Renal cortex interstitium (tissue), 11 donors: ENCODE results near the gene MYO18B. TPM values are rescaled to one million over a fixed set of nuclear protein-coding genes. Genes with fewer than 3 reads are reported as not detected.

Experiments used
- DNase-seq, 11 donors: peaks; one replicate each; pipeline ENCODE4 v3.0.0-alpha.2; 2013; ENCODE audit warnings: low read depth in 9 of 11, low spot score in 4 of 11; ENCODE audit errors: extremely low read depth in 1 of 11
- polyA plus RNA-seq, 3 donors: library from polyadenylated mRNA; unstranded; fragments of 120-200 nt; gene quantifications; one replicate each; pipeline ENCODE4 v1.2.1, GENCODE V29; 2013; ENCODE audit not compliant: insufficient read length in 3 of 3

MYO18B gene
- polyA plus RNA-seq, 3 donors: 0.07 to 0.16 (median 0.15) TPM

GRCh38 chr22:25908212-25908611 is 166.2 kb downstream of the MYO18B start:
- no peak for DNase-seq

- DNase-seq: no peak
Observed at GRCh38 chr22:25908755-25909154, 166.8 kb downstream of the MYO18B start.

DNA sequence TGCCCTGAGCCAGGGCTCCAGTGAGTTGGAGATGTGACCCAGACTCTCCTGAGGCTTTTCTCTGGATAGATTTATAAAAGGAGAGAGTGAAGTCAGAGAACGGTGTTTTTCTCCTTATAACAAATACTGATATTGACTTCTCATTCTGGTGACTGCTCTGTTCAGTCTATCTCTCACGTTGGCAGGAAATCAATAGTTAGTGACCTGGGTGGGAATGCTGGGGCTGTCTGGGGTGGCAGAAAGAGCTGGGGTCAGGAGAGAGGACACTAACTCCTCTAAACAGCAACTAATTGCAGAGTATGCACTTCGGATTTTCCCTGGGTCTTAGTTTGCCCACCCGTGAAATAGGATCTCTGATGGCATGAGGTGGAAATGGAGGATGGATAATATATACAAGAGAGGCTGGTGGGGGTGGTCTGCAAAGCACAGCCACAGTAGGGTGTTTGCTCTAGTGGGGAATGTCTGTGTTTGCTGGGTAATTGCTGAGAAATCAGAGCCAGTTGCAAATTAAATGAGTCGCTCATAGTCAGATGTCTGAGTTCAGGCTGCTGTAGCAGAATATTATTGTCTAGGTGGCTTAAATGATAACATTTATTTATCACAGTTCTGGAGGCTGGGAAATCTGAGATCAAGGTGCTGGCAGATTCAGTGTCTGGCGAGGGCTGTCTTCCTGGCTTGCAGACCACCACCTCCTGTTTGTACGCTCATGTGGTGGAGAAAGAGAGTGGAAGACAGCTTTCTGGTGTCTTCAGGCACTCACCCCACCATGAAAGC is 167.8 kb downstream of the MYO18B start:
- DNase-seq: no peak

DNA sequence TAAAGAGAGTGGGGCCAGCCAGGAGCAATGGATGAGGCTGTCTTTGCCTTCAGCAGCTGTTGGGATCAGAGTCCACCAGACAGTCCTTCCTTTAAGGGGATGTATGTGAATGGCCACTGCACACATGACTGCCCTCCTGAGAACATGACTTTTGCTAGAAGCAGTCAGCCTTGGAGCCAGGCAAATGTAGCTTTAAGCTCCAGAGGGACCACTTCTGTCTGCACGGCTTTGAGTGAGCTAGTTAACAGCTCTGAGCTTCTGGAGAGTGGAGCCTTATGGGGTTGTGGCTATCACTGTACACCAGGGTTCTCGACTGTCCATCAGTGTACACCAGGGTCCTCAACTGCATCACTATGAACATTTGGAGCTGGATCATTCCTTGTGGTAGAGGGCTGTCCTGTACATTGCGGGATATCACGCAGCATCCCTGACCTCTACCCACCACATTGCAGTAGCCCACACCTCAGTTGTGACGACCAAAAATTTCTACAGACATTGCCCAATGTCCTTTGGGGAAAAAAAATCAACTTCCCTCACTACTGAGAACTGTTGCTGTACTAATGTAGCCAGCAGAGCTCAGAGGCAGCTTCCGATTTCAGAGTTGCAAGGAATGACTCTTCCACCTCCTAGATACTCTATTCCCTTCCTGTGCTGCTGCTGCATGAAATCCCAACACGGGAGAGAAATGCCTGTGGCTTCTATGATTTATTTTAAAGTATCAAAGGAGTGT is 169.4 kb downstream of the MYO18B start:
- DNase-seq: no peak

DNA sequence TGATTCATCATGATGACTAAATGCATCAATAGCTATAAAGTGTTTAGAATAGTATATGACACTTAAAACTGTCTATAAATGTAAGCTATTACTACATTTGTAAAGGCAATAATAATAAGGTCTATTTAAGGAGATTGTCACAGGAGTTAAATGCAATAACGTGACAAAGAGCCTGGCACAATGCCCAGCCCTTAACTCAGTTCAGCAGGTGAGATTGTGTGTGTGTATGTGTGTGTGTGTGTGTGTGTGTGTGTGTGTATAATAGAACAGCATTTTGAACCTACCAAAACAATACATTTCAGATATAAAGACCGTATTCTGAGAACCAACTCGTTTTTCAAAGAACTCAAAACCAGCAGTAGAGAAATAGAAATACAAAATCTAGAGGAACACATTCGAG is 177.5 kb downstream of the MYO18B start:
- no peak for DNase-seq

- no peak for DNase-seq
Observed at GRCh38 chr22:25922141-25922540, 180.2 kb downstream of the MYO18B start.

DNA sequence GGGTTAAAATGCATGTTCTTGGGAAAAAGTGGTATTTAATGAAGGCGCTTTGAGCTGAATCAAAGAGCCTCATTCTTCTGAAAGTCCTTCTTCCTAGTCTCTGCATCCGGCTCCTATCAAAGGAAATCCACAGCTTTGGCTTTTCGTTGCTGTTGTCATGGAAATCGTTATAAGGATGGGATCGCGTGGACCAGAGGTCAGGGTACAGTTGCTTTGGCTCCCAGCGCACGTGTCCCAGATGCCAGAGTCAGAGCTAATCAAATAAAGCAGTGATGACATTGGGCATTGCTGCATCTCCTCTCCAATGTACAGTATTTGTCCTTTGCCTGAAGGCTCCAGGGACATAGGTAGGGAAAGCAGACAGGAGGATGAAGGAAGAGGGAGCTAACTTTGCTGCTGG is 181.9 kb downstream of the MYO18B start:
- DNase-seq: no peak

DNA sequence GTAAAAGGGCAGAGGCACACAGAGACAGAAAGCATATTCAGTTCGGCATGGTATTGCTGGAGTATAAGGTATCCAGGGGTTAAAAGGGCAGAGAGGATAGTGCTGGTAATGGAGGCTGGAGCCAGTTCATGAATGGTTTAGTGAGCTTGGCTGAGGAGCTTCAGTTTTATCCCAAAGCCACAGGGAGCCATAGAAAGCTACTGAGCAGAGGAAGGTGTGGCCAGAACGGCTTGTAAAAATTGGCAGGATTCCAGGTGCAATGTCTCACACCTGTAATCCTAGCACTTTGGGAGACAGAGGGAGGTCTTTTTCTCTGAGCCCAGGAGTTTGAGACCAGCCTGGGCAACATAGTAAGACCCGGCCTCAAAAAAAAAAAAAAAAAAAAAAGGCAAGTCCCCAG is 186.1 kb downstream of the MYO18B start:
- DNase-seq: no peak

- DNase-seq: no peak
Observed at GRCh38 chr22:25929321-25929878, 187.4 kb downstream of the MYO18B start.

- no peak for DNase-seq
Observed at GRCh38 chr22:25930083-25930482, 188.1 kb downstream of the MYO18B start.

GRCh38 chr22:25930788-25931310 is 188.9 kb downstream of the MYO18B start:
- no peak for DNase-seq

- DNase-seq: no peak
Observed at GRCh38 chr22:25933158-25933788, 191.3 kb downstream of the MYO18B start.

- no peak for DNase-seq
Observed at GRCh38 chr22:25935266-25936058, 193.5 kb downstream of the MYO18B start.

GRCh38 chr22:25938151-25938550 is 196.2 kb downstream of the MYO18B start:
- DNase-seq: no peak

DNA sequence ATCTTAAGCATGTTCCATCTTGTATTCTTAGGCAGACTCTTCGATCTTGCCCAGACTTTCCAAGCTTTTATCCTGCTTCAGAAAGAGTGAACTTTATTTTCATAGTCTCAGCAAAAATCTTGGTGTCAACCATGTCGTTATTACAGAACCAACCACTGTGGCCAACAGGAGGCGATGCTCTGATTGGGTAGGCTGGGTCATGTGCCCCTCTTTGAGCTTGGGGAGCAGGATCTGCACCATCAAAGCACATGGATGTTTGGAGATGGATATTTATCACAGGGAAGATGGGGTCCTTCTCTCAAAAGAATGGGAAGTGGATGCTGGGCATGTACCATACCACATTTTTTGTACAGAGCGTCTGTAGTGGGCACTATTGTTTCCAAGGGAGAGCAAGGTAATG is 197.4 kb downstream of the MYO18B start:
- no peak for DNase-seq

DNA sequence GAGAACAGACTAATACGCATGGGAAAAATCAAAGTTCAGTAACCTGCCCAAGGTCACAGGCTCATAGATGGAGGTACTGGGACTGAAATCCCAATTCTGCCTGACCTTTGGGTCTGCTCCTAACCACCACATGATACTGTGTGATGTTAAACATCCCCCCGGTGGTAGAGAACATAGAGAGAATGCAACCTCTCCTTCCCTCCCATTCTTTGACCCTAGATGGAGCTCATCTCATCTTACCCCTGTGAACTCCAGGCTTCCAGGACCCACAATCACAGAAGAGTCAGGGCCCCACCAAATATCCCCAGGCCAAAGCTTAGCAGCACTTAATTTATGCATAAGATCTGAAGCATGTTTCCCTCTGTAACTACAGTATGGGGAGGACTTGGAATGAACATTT is 198.5 kb downstream of the MYO18B start:
- no peak for DNase-seq

GRCh38 chr22:25941365-25941960 is 199.5 kb downstream of the MYO18B start:
- peak in 3 of 11 donors; percentile 4 to 14 (median 7) for DNase-seq

GRCh38 chr22:25942115-25942855 is 200.3 kb downstream of the MYO18B start:
- DNase-seq: no peak
